NCI-H2227 (cell line): ENCODE measurements around the gene RNF103.

ENCODE experiments used
- DNase-seq: peaks from one replicate; lab custom pipeline; 2025; ENCODE audit not compliant: unreplicated experiment; lab: John Stamatoyannopoulos, UW

Gene RNF103

GRCh38 chr2:86566821-86567190 lies 56.9 kb downstream of the RNF103 start:
- DNase-seq, result no peak

GRCh38 chr2:86566158-86566820 lies 57.4 kb downstream of the RNF103 start:
- no peak for DNase-seq

GRCh38 chr2:86563650-86564061 lies 60.0 kb downstream of the RNF103 start:
- no peak for DNase-seq

- peak; percentile 99 for DNase-seq
These were observed 60.6 kb downstream of the RNF103 start, which contains the start of gene CHMP3 for GRCh38 chr2:86562922-86563649. Gene CHMP3 (minus strand): TSS chr2:86563443. CDS start chr2:86563348, 95 bp downstream.

- no peak for DNase-seq
These were observed 61.2 kb downstream of the RNF103 start for GRCh38 chr2:86562485-86562921.

GRCh38 chr2:86557836-86558235 lies 65.8 kb downstream of the RNF103 start:
- DNase-seq, result no peak

GRCh38 chr2:86556508-86556907 lies 67.2 kb downstream of the RNF103 start:
- DNase-seq, result no peak
